ENCODE measurements around the gene PRKCE. TPM values are rescaled to one million over a fixed set of nuclear protein-coding genes. Genes with fewer than 3 reads are reported as not detected.

The PRKCE gene
- total RNA-seq, 1 experiment from 2014 or later = 1.3 TPM

DNA sequence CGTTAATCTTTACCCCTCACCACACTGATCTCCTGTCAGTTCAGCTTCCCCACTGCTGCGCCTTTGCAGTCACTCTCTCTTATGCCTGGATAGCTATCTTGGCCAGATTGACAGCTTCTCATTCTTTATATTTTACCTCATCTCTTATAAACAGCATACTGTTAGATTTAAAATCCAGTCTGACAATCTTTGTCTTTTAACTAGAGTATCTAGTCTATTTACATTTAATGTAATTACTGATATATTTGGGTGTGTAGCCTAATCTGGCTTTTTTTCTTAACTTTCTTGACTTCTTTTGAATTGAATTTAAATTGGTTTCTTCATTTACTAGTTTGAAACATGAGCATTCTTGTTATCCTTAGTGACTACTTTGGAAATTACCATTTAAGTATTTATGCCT is 225.1 kb downstream of the PRKCE start:
- Histone ChIP-seq H2BK12ac (ENCODE audit: insufficient read length, low read depth, low read length) (no peak overlapping the region), H3K14ac (ENCODE audit: insufficient read depth, low read length) (no peak overlapping the region), H3K9ac (ENCODE audit: extremely low read depth, insufficient read length, low read length) (no peak overlapping the region), H3K18ac (ENCODE audit: insufficient read length, low read depth, low read length) (no peak overlapping the region), H3K4me1 (ENCODE audit: insufficient read depth, low read length) (no peaks in the 10 kb centered on the region), H4K5ac (ENCODE audit: insufficient read length, low read depth, low read length) (no peak overlapping the region), H3K9me3 (ENCODE audit: control insufficient read depth, low read depth, low read length) (peaks cover 7% of the 10 kb centered on the region), H2AK5ac (ENCODE audit: insufficient read length, low read length) (no peak overlapping the region), H4K8ac (replicated peaks; ENCODE audit: insufficient read length, low read depth, low read length) (no peak overlapping the region), H3K79me2 (ENCODE audit: insufficient read depth, low read length) (no peaks in the 10 kb centered on the region), H3T11ph (ENCODE audit: low read length) (no peak overlapping the region), H3K4me2 (ENCODE audit: insufficient read depth, insufficient read length, low read length) (no peak overlapping the region), H2BK20ac (ENCODE audit: low read depth, low read length, poor library complexity, severe bottlenecking) (no peak overlapping the region), H4K91ac (ENCODE audit: insufficient read length, low read depth, low read length) (no peak overlapping the region), H2BK120ac (ENCODE audit: low read depth, low read length, poor library complexity, severe bottlenecking) (no peak overlapping the region), H4K20me1 (ENCODE audit: control insufficient read depth, insufficient read depth, insufficient read length) (no peaks in the 10 kb centered on the region), H3K56ac (ENCODE audit: insufficient read length, low read depth, low read length) (no peak overlapping the region), H2BK5ac (ENCODE audit: insufficient read length, low read length) (no peak overlapping the region), H3K27ac (ENCODE audit: insufficient read length, low read depth, low read length) (no peak overlapping the region), H3K79me1 (ENCODE audit: insufficient read depth, low read depth, low read length, poor library complexity, severe bottlenecking) (no peaks in the 10 kb centered on the region), H3K23ac (ENCODE audit: insufficient read length, low read depth, low read length) (no peak overlapping the region), H3K4ac (ENCODE audit: low read depth, low read length) (no peak overlapping the region), H2AFZ (ENCODE audit: low read length) (no peak overlapping the region), H2BK15ac (ENCODE audit: low read depth, low read length) (no peak overlapping the region), H3K23me2 (ENCODE audit: insufficient read length, low read depth, low read length, poor library complexity, severe bottlenecking) (no peaks in the 10 kb centered on the region), H3K27me3 (ENCODE audit: insufficient read depth, low read length) (no peaks in the 10 kb centered on the region)
- TF ChIP-seq, protein P1, sequence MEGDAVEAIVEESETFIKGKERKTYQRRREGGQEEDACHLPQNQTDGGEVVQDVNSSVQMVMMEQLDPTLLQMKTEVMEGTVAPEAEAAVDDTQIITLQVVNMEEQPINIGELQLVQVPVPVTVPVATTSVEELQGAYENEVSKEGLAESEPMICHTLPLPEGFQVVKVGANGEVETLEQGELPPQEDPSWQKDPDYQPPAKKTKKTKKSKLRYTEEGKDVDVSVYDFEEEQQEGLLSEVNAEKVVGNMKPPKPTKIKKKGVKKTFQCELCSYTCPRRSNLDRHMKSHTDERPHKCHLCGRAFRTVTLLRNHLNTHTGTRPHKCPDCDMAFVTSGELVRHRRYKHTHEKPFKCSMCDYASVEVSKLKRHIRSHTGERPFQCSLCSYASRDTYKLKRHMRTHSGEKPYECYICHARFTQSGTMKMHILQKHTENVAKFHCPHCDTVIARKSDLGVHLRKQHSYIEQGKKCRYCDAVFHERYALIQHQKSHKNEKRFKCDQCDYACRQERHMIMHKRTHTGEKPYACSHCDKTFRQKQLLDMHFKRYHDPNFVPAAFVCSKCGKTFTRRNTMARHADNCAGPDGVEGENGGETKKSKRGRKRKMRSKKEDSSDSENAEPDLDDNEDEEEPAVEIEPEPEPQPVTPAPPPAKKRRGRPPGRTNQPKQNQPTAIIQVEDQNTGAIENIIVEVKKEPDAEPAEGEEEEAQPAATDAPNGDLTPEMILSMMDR (conservative IDR thresholded peaks at IDR 0.05) = no peak
- H3K36me3 Mint-ChIP-seq (ENCODE audit: insufficient read depth in 1 of 3, low read depth in 3 of 3) = peaks cover 2 to 4% (median 3%) of the 10 kb centered on the region in 3 experiments; a peak in 5 of 7 replicates
- no peaks in the 10 kb centered on the region for H3K4me1 Mint-ChIP-seq
- H3K27me3 Mint-ChIP-seq (ENCODE audit: low read depth) = peaks cover 6% of the 10 kb centered on the region
- no peak overlapping the region for H3K27ac Mint-ChIP-seq
- no peak for DNase-seq
- WGBS (ENCODE audit: extremely low coverage, insufficient read length, low lambda C conversion rate) = no CpG with 5 or more reads among the region's 2 CpGs
- no peak overlapping the region for H3K4me3 Mint-ChIP-seq
- peaks cover 22 to 27% of the 10 kb centered on the region in 2 experiments for H3K9me3 Mint-ChIP-seq
